Astrocyte of the cerebellum (primary cell): Measurements from ENCODE around the gene STN1.

Source experiments
- DNase-seq: peaks from one replicate; pipeline ENCODE4 v3.0.0-alpha.2; 2011; ENCODE audit warnings: low read depth
- H3K4me3 ChIP-seq: 2 replicates; pipeline ENCODE4 v1.5.1; 2011; ENCODE audit warnings: mild to moderate bottlenecking, low read depth, low read length, moderate library complexity
- CTCF ChIP-seq: IDR thresholded peaks from 2 replicates; pipeline ENCODE4 v1.5.1; 2012; ENCODE audit warnings: low read length, low read depth, moderate library complexity, mild to moderate bottlenecking; ENCODE audit errors: missing control alignments
- in situ Hi-C: cut with HindIII; loops from 2 replicates; pipeline ENCODE4 v1.10.0; 2017; ENCODE audit warnings: low sequenced_read_pairs

The STN1 gene

GRCh38 chr10:103872137-103872931, 45.6 kb downstream of the STN1 start:
- no peak for TF ChIP-seq CTCF
- no peak for DNase-seq
- in situ Hi-C loops, result loop anchor here (25.0 kb wide), 1 partner anchor 260 kb away; no protein-coding TSS in a partner anchor
- H3K4me3 ChIP-seq, result no peak overlapping the region

GRCh38 chr10:103871006-103871405, 47.0 kb downstream of the STN1 start:
- in situ Hi-C loops, result loop anchor here (25.0 kb wide), 1 partner anchor 259 kb away; no protein-coding TSS in a partner anchor
- TF ChIP-seq CTCF, result no peak
- H3K4me3 ChIP-seq, result no peak overlapping the region
- no peak for DNase-seq

GRCh38 chr10:103870516-103870915, 47.5 kb downstream of the STN1 start:
- H3K4me3 ChIP-seq, result no peak overlapping the region
- no peak for DNase-seq
- in situ Hi-C loops, result loop anchor here (25.0 kb wide), 1 partner anchor 258 kb away; no protein-coding TSS in a partner anchor
- no peak for TF ChIP-seq CTCF

GRCh38 chr10:103869336-103869735, 48.6 kb downstream of the STN1 start:
- in situ Hi-C loops, result loop anchor here (25.0 kb wide), 1 partner anchor 257 kb away; no protein-coding TSS in a partner anchor
- H3K4me3 ChIP-seq, result no peak overlapping the region
- DNase-seq, result no peak
- no peak for TF ChIP-seq CTCF

- in situ Hi-C loops, result loop anchor here (25.0 kb wide), 1 partner anchor 256 kb away; no protein-coding TSS in a partner anchor
These were observed 49.8 kb downstream of the STN1 start for GRCh38 chr10:103868200-103868599.

GRCh38 chr10:103861505-103861904, 56.5 kb downstream of the STN1 start:
- in situ Hi-C loops, result loop anchor here (25.0 kb wide), 1 partner anchor 249 kb away; no protein-coding TSS in a partner anchor
- DNase-seq, result no peak
- TF ChIP-seq CTCF, result no peak
- no peak overlapping the region for H3K4me3 ChIP-seq

More at GRCh38 chr10:103868200-103868599, 49.8 kb downstream of the STN1 start:
- TF ChIP-seq CTCF, result no peak
- DNase-seq, result no peak
- H3K4me3 ChIP-seq, result no peak overlapping the region
